Activated CD8-positive, alpha-beta T cell treated with anti-CD3 and anti-CD28 coated beads for 36 hours (primary cell): ENCODE measurements around the gene SFXN2. TPM values are rescaled to one million over a fixed set of nuclear protein-coding genes. Genes with fewer than 3 reads are reported as not detected.
A peak's percentile ranks its signal among the peaks of the same experiment; 100 is the strongest.

ENCODE experiments used
- ATAC-seq: fragments of 200-7000 bp; cut with Tn5 transposase; one replicate; pipeline ENCODE4 v1.10.0; 2021; ENCODE audit warnings: mild to moderate bottlenecking, moderate library complexity
- CTCF ChIA-PET: fragments of 350-600 bp; sonication (Branson Sonifier 250); formaldehyde crosslinking; loops from one replicate; lab custom pipeline; 2021; ENCODE audit warnings: antibody characterized with exemption; lab: Charles Lee
- POLR2A ChIA-PET: fragments of 350-600 bp; sonication (Branson Sonifier 250); formaldehyde crosslinking; loops from one replicate; lab custom pipeline; 2021; ENCODE audit warnings: antibody characterized with exemption; lab: Charles Lee
- DNase-seq: peaks from one replicate; pipeline ENCODE4 v3.0.0-alpha.2; 2020
- H3K27ac Mint-ChIP-seq: one replicate; pipeline ENCODE4 v1.8.0; 2021; ENCODE audit warnings: mild to moderate bottlenecking, mixed read lengths
- H3K27me3 Mint-ChIP-seq: one replicate; pipeline ENCODE4 v1.8.0; 2021; ENCODE audit warnings: mixed read lengths
- H3K36me3 Mint-ChIP-seq: one replicate; pipeline ENCODE4 v1.8.0; 2021; ENCODE audit warnings: low read depth, mixed read lengths
- H3K4me1 Mint-ChIP-seq: one replicate; pipeline ENCODE4 v1.8.0; 2021; ENCODE audit warnings: low read depth, mixed read lengths
- H3K4me3 Mint-ChIP-seq: one replicate; pipeline ENCODE4 v1.8.0; 2021; ENCODE audit warnings: mild to moderate bottlenecking, moderate library complexity, mixed read lengths
- H3K9me3 Mint-ChIP-seq: one replicate; pipeline ENCODE4 v1.8.0; 2021; ENCODE audit warnings: mixed read lengths
- intact Hi-C: fragments of 100-400 bp; cut with micrococcal nuclease; formaldehyde crosslinking; loops from one replicate; pipeline ENCODE4 v1.10.0; 2022
- total RNA-seq, 2 experiments: library from RNA; stranded (reverse); gene quantifications; one replicate each; pipeline ENCODE4 v1.2.3, GENCODE V29; 2021
- TF ChIP-seq, protein P1 (sequence below): fragments of 200-600 bp; IDR thresholded peaks from one replicate; pipeline ENCODE4 v1.8.0; 2022; ENCODE audit warnings: antibody characterized with exemption, mild to moderate bottlenecking

SFXN2 gene
- total RNA-seq, 2 experiments from 2014 or later = 12.8 to 16.3 TPM

- ATAC-seq (peak; percentile 91), DNase-seq (peak; percentile 79)
- ChIA-PET POLR2A (interaction anchor here (0.8 to 4.1 kb wide), 8 partner anchors 15 to 240 kb away, joined by 3 to 25 read pairs (median 6); partner anchors contain the start of genes ARL3 and SFXN2), CTCF (interaction anchor here (1.0 to 4.6 kb wide), 7 partner anchors 8 to 90 kb away, joined by 3 to 22 read pairs (median 5); partner anchors contain the start of genes ARL3, SFXN2 and TRIM8)
- H3K9me3 Mint-ChIP-seq = no peaks in the 10 kb centered on the region
- H3K27ac Mint-ChIP-seq = peak overlapping the region; percentile 75
- TF ChIP-seq, protein P1, sequence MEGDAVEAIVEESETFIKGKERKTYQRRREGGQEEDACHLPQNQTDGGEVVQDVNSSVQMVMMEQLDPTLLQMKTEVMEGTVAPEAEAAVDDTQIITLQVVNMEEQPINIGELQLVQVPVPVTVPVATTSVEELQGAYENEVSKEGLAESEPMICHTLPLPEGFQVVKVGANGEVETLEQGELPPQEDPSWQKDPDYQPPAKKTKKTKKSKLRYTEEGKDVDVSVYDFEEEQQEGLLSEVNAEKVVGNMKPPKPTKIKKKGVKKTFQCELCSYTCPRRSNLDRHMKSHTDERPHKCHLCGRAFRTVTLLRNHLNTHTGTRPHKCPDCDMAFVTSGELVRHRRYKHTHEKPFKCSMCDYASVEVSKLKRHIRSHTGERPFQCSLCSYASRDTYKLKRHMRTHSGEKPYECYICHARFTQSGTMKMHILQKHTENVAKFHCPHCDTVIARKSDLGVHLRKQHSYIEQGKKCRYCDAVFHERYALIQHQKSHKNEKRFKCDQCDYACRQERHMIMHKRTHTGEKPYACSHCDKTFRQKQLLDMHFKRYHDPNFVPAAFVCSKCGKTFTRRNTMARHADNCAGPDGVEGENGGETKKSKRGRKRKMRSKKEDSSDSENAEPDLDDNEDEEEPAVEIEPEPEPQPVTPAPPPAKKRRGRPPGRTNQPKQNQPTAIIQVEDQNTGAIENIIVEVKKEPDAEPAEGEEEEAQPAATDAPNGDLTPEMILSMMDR = no peak
- H3K36me3 Mint-ChIP-seq = no peaks in the 10 kb centered on the region
- peak overlapping the region; percentile 62 for H3K4me3 Mint-ChIP-seq
- intact Hi-C loops = no loop called here
- H3K4me1 Mint-ChIP-seq = peaks cover 53% of the 10 kb centered on the region
- no peaks in the 10 kb centered on the region for H3K27me3 Mint-ChIP-seq
Observed at GRCh38 chr10:102673819-102674511, 40.5 kb upstream of the SFXN2 start.

- H3K4me1 Mint-ChIP-seq = peaks cover 51% of the 10 kb centered on the region
- H3K4me3 Mint-ChIP-seq = peak overlapping the region; percentile 62
- no peaks in the 10 kb centered on the region for H3K36me3 Mint-ChIP-seq
- intact Hi-C loops = no loop called here
- H3K9me3 Mint-ChIP-seq = no peaks in the 10 kb centered on the region
- DNase-seq (no peak), ATAC-seq (peak; percentile 37)
- CTCF ChIA-PET = interaction anchor here (1.0 to 4.6 kb wide), 11 partner anchors 9 to 91 kb away, joined by 3 to 22 read pairs (median 5); partner anchors contain the start of genes ARL3, SFXN2 and TRIM8
- TF ChIP-seq, protein P1 = no peak
- peak overlapping the region; percentile 11 for H3K27ac Mint-ChIP-seq
- H3K27me3 Mint-ChIP-seq = no peaks in the 10 kb centered on the region
- POLR2A ChIA-PET = interaction anchor here (0.6 to 4.1 kb wide), 14 partner anchors 8 to 622 kb away, joined by 3 to 25 read pairs (median 5); partner anchors contain the start of genes ARL3 and SFXN2
Observed at GRCh38 chr10:102674566-102674965, 39.9 kb upstream of the SFXN2 start.

- peak; percentile 36 for DNase-seq
- ChIA-PET POLR2A (interaction anchor here (0.6 to 4.1 kb wide), 15 partner anchors 9 to 622 kb away, joined by 3 to 25 read pairs (median 5); partner anchors contain the start of genes ARL3, GBF1, SFXN2 and TRIM8), CTCF (interaction anchor here (0.9 to 4.6 kb wide), 12 partner anchors 9 to 91 kb away, joined by 3 to 22 read pairs (median 4); partner anchors contain the start of genes ARL3, SFXN2 and TRIM8)
- TF ChIP-seq, protein P1 = no peak
- ATAC-seq = no peak
- intact Hi-C loops = loop anchor here (5.0 kb wide), 1 partner anchor 37 kb away; the partner anchor contains the start of genes ARL3 and SFXN2
- Mint-ChIP-seq H3K36me3 (no peaks in the 10 kb centered on the region), H3K27ac (no peak overlapping the region), H3K4me3 (peak overlapping the region; percentile 62), H3K27me3 (no peaks in the 10 kb centered on the region), H3K4me1 (peaks cover 46% of the 10 kb centered on the region), H3K9me3 (no peaks in the 10 kb centered on the region)
Observed at GRCh38 chr10:102675011-102675665, 39.3 kb upstream of the SFXN2 start.

- Mint-ChIP-seq H3K27me3 (no peaks in the 10 kb centered on the region), H3K36me3 (no peaks in the 10 kb centered on the region), H3K4me3 (no peak overlapping the region), H3K9me3 (no peaks in the 10 kb centered on the region), H3K27ac (no peak overlapping the region), H3K4me1 (peaks cover 46% of the 10 kb centered on the region)
- no peak for ATAC-seq
- TF ChIP-seq, protein P1 = no peak
- ChIA-PET POLR2A (interaction anchor here (0.6 to 4.1 kb wide), 11 partner anchors 9 to 430 kb away, joined by 3 to 25 read pairs (median 5); partner anchors contain the start of genes ARL3, GBF1, SFXN2 and TRIM8), CTCF (interaction anchor here (0.6 to 4.6 kb wide), 13 partner anchors 8 to 129 kb away, joined by 3 to 22 read pairs (median 4); partner anchors contain the start of genes ARL3, SFXN2 and TRIM8)
- peak; percentile 29 for DNase-seq
- intact Hi-C loops = loop anchor here (5.0 kb wide), 1 partner anchor 36 kb away; the partner anchor contains the start of genes ARL3 and SFXN2
Observed at GRCh38 chr10:102675666-102676533, 38.5 kb upstream of the SFXN2 start.
